Memory B cell (primary cell): ENCODE data around the gene KIAA0825.

Source experiments
- ATAC-seq: fragments of 150-1000 bp; cut with Tn5 transposase; 2 replicates; pipeline ENCODE4 v1.10.0; 2021; ENCODE audit warnings: low read depth, mild to moderate bottlenecking, moderate library complexity
- DNase-seq, 2 donors: peaks; one replicate each; pipeline ENCODE4 v3.0.0; 2022; ENCODE audit warnings: low spot score in 2 of 2
- H3K27ac Mint-ChIP-seq: one replicate; pipeline ENCODE4 v1.8.0; 2022; ENCODE audit warnings: mild to moderate bottlenecking, moderate library complexity, mixed read lengths
- H3K27me3 Mint-ChIP-seq: one replicate; pipeline ENCODE4 v1.8.0; 2022; ENCODE audit warnings: mixed read lengths
- H3K36me3 Mint-ChIP-seq: one replicate; pipeline ENCODE4 v1.8.0; 2022; ENCODE audit warnings: mild to moderate bottlenecking, mixed read lengths
- H3K4me1 Mint-ChIP-seq: one replicate; pipeline ENCODE4 v1.8.0; 2022; ENCODE audit warnings: mixed read lengths
- H3K4me3 Mint-ChIP-seq: one replicate; pipeline ENCODE4 v1.8.0; 2022; ENCODE audit warnings: mild to moderate bottlenecking, moderate library complexity, mixed read lengths
- H3K9me3 Mint-ChIP-seq: one replicate; pipeline ENCODE4 v1.8.0; 2022; ENCODE audit warnings: mixed read lengths

Gene KIAA0825

GRCh38 chr5:94243612-94244011 is 374.8 kb downstream of the KIAA0825 start:
- Mint-ChIP-seq H3K36me3 (no peaks in the 10 kb centered on the region), H3K4me3 (no peak overlapping the region), H3K9me3 (no peaks in the 10 kb centered on the region), H3K27ac (no peak overlapping the region), H3K27me3 (peaks cover 5% of the 10 kb centered on the region), H3K4me1 (no peaks in the 10 kb centered on the region)
- ATAC-seq, result no peak
- no peak for DNase-seq

GRCh38 chr5:94240993-94241651 is 377.3 kb downstream of the KIAA0825 start:
- Mint-ChIP-seq H3K27me3 (peaks cover 5% of the 10 kb centered on the region), H3K4me3 (no peak overlapping the region), H3K4me1 (no peaks in the 10 kb centered on the region), H3K9me3 (peaks cover under 1% of the 10 kb centered on the region), H3K27ac (no peak overlapping the region), H3K36me3 (no peaks in the 10 kb centered on the region)
- DNase-seq (no peak), ATAC-seq (no peak)

- no peaks in the 10 kb centered on the region for H3K4me1 Mint-ChIP-seq
- DNase-seq (no peak), ATAC-seq (no peak)
- peaks cover 2% of the 10 kb centered on the region for H3K9me3 Mint-ChIP-seq
- no peaks in the 10 kb centered on the region for H3K36me3 Mint-ChIP-seq
- H3K27me3 Mint-ChIP-seq, result peaks cover 5% of the 10 kb centered on the region
- no peak overlapping the region for H3K4me3 Mint-ChIP-seq
- no peak overlapping the region for H3K27ac Mint-ChIP-seq
These were observed 377.8 kb downstream of the KIAA0825 start for GRCh38 chr5:94240596-94240992.

GRCh38 chr5:94240134-94240533 is 378.3 kb downstream of the KIAA0825 start:
- Mint-ChIP-seq H3K36me3 (no peaks in the 10 kb centered on the region), H3K9me3 (peaks cover 4% of the 10 kb centered on the region), H3K27me3 (peaks cover 5% of the 10 kb centered on the region), H3K4me3 (no peak overlapping the region), H3K27ac (no peak overlapping the region), H3K4me1 (no peaks in the 10 kb centered on the region)
- ATAC-seq (no peak), DNase-seq (no peak)

- ATAC-seq, result no peak
- H3K9me3 Mint-ChIP-seq, result peaks cover 5% of the 10 kb centered on the region
- DNase-seq, result no peak
- no peak overlapping the region for H3K4me3 Mint-ChIP-seq
- peaks cover 5% of the 10 kb centered on the region for H3K27me3 Mint-ChIP-seq
- no peaks in the 10 kb centered on the region for H3K4me1 Mint-ChIP-seq
- H3K36me3 Mint-ChIP-seq, result no peaks in the 10 kb centered on the region
- no peak overlapping the region for H3K27ac Mint-ChIP-seq
These were observed 379.1 kb downstream of the KIAA0825 start for GRCh38 chr5:94239266-94239665.

- Mint-ChIP-seq H3K4me1 (no peaks in the 10 kb centered on the region), H3K27me3 (peaks cover 2% of the 10 kb centered on the region), H3K36me3 (no peaks in the 10 kb centered on the region), H3K4me3 (no peak overlapping the region), H3K27ac (no peak overlapping the region), H3K9me3 (peaks cover 5% of the 10 kb centered on the region)
- no peak for ATAC-seq
- no peak for DNase-seq
These were observed 383.4 kb downstream of the KIAA0825 start for GRCh38 chr5:94234987-94235386.

- ATAC-seq, result no peak
- H3K36me3 Mint-ChIP-seq, result no peaks in the 10 kb centered on the region
- DNase-seq, result no peak
- no peaks in the 10 kb centered on the region for H3K9me3 Mint-ChIP-seq
- no peaks in the 10 kb centered on the region for H3K4me1 Mint-ChIP-seq
- peaks cover 2% of the 10 kb centered on the region for H3K27me3 Mint-ChIP-seq
- H3K4me3 Mint-ChIP-seq, result no peak overlapping the region
- H3K27ac Mint-ChIP-seq, result no peak overlapping the region
These were observed 389.6 kb downstream of the KIAA0825 start for GRCh38 chr5:94228791-94229190.

GRCh38 chr5:94223235-94223634 is 395.2 kb downstream of the KIAA0825 start:
- no peak overlapping the region for H3K27ac Mint-ChIP-seq
- no peaks in the 10 kb centered on the region for H3K4me1 Mint-ChIP-seq
- ATAC-seq (no peak), DNase-seq (no peak)
- no peaks in the 10 kb centered on the region for H3K36me3 Mint-ChIP-seq
- no peak overlapping the region for H3K4me3 Mint-ChIP-seq
- H3K27me3 Mint-ChIP-seq, result peaks cover 2% of the 10 kb centered on the region
- no peaks in the 10 kb centered on the region for H3K9me3 Mint-ChIP-seq

GRCh38 chr5:94218374-94218773 is 400.0 kb downstream of the KIAA0825 start:
- H3K27me3 Mint-ChIP-seq, result peaks cover 4% of the 10 kb centered on the region
- no peak for DNase-seq
- H3K9me3 Mint-ChIP-seq, result no peaks in the 10 kb centered on the region
- H3K36me3 Mint-ChIP-seq, result no peaks in the 10 kb centered on the region
- H3K27ac Mint-ChIP-seq, result no peak overlapping the region
- H3K4me3 Mint-ChIP-seq, result no peak overlapping the region
- H3K4me1 Mint-ChIP-seq, result no peaks in the 10 kb centered on the region
- ATAC-seq, result no peak

- no peak overlapping the region for H3K4me3 Mint-ChIP-seq
These were observed 400.7 kb downstream of the KIAA0825 start for GRCh38 chr5:94217745-94218144.

GRCh38 chr5:94217216-94217615 is 401.2 kb downstream of the KIAA0825 start:
- Mint-ChIP-seq H3K36me3 (no peaks in the 10 kb centered on the region), H3K4me3 (no peak overlapping the region), H3K27me3 (peaks cover 4% of the 10 kb centered on the region), H3K9me3 (no peaks in the 10 kb centered on the region), H3K27ac (no peak overlapping the region), H3K4me1 (no peaks in the 10 kb centered on the region)
- ATAC-seq (no peak), DNase-seq (no peak)

More at GRCh38 chr5:94217745-94218144, 400.7 kb downstream of the KIAA0825 start:
- no peak for DNase-seq
- Mint-ChIP-seq H3K36me3 (no peaks in the 10 kb centered on the region), H3K27ac (no peak overlapping the region), H3K4me1 (no peaks in the 10 kb centered on the region), H3K27me3 (peaks cover 4% of the 10 kb centered on the region), H3K9me3 (no peaks in the 10 kb centered on the region)
- no peak for ATAC-seq

GRCh38 chr5:94212476-94212875 is 405.9 kb downstream of the KIAA0825 start:
- peaks cover 6% of the 10 kb centered on the region for H3K27me3 Mint-ChIP-seq
- DNase-seq (no peak), ATAC-seq (no peak)
- H3K9me3 Mint-ChIP-seq, result no peaks in the 10 kb centered on the region
- no peaks in the 10 kb centered on the region for H3K4me1 Mint-ChIP-seq
- no peaks in the 10 kb centered on the region for H3K36me3 Mint-ChIP-seq
- H3K4me3 Mint-ChIP-seq, result no peak overlapping the region
- no peak overlapping the region for H3K27ac Mint-ChIP-seq

- H3K27me3 Mint-ChIP-seq, result peaks cover 9% of the 10 kb centered on the region
- H3K27ac Mint-ChIP-seq, result no peak overlapping the region
- H3K4me1 Mint-ChIP-seq, result no peaks in the 10 kb centered on the region
- no peaks in the 10 kb centered on the region for H3K36me3 Mint-ChIP-seq
- H3K9me3 Mint-ChIP-seq, result no peaks in the 10 kb centered on the region
- ATAC-seq, result no peak
- H3K4me3 Mint-ChIP-seq, result no peak overlapping the region
- DNase-seq, result no peak
These were observed 408.5 kb downstream of the KIAA0825 start for GRCh38 chr5:94209774-94210355.

GRCh38 chr5:94209272-94209671 is 409.1 kb downstream of the KIAA0825 start:
- Mint-ChIP-seq H3K27ac (no peak overlapping the region), H3K36me3 (no peaks in the 10 kb centered on the region), H3K4me1 (no peaks in the 10 kb centered on the region), H3K27me3 (peaks cover 9% of the 10 kb centered on the region), H3K4me3 (no peak overlapping the region), H3K9me3 (no peaks in the 10 kb centered on the region)
- DNase-seq, result no peak
- no peak for ATAC-seq

- ATAC-seq (no peak), DNase-seq (no peak)
- H3K27me3 Mint-ChIP-seq, result peaks cover 5% of the 10 kb centered on the region
- H3K4me3 Mint-ChIP-seq, result no peak overlapping the region
- no peak overlapping the region for H3K27ac Mint-ChIP-seq
- H3K4me1 Mint-ChIP-seq, result no peaks in the 10 kb centered on the region
- no peaks in the 10 kb centered on the region for H3K9me3 Mint-ChIP-seq
- H3K36me3 Mint-ChIP-seq, result no peaks in the 10 kb centered on the region
These were observed 418.8 kb downstream of the KIAA0825 start for GRCh38 chr5:94199566-94199965.
